PFSK-1 (cell line): ENCODE measurements around the gene RMND5A.

Source experiments
- POLR2AphosphoS5 ChIP-seq: IDR thresholded peaks from 2 replicates; pipeline ENCODE4 v1.6.1; 2012; ENCODE audit warnings: low read depth, mild to moderate bottlenecking, control low read depth, low read length, moderate library complexity
- SIN3A ChIP-seq: IDR thresholded peaks from 2 replicates; pipeline ENCODE4 v1.6.1; 2012; ENCODE audit warnings: mild to moderate bottlenecking, low read length, moderate library complexity, borderline replicate concordance; ENCODE audit not compliant: insufficient read depth

DNA sequence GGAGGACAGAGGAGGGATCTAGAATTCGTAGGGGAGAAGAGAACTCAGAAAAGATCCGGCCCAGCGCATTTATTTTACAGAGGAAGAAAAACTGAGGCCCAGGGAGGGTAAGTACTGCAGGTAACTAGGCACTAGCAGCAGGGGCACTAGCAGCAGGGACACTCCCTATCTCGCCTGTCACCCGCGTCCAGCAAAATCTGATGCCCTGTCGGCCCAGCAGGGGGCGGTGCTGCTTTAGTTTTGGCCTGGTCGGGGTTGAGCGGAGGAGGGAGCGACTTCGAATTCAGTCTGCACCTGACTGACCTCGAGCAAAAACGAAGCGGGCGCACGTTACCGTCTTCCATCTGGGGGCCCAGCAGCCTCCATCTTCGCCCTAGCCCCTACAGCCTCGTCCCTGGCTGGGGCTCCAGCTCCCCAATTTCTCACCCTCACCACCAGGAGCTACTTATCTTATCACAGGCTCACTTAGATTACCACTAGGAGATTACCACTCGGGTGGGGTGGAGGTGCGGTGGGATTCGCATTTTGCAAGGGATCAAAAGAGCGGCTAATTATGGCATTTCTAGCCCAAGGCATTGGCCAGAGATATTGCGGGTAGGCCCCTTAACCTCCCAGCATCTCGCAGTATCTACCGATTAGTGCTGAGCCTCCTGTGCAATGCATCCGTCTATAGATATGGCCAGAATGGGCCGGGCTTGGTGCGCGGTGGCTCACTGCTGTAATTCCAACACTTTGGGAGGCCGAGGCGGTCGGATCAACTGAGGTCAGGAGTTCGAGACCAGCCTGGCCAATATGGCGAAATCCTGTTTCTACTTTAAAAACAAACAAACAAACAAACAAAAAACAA lies 88.4 kb downstream of the RMND5A start:
- TF ChIP-seq POLR2AphosphoS5 (no peak), SIN3A (no peak)
